Stimulated activated CD8-positive, alpha-beta memory T cell treated with anti-CD3 and anti-CD28 coated beads, Interleukin-7, amount 100 ng/mL, for 24 hours (primary cell): Measurements from ENCODE around the gene C9orf78.

Experiments
- DNase-seq: peaks from one replicate; pipeline ENCODE4 v3.0.0-alpha.2; 2020; ENCODE audit warnings: low read depth

The C9orf78 gene, protein sequence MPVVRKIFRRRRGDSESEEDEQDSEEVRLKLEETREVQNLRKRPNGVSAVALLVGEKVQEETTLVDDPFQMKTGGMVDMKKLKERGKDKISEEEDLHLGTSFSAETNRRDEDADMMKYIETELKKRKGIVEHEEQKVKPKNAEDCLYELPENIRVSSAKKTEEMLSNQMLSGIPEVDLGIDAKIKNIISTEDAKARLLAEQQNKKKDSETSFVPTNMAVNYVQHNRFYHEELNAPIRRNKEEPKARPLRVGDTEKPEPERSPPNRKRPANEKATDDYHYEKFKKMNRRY

DNA sequence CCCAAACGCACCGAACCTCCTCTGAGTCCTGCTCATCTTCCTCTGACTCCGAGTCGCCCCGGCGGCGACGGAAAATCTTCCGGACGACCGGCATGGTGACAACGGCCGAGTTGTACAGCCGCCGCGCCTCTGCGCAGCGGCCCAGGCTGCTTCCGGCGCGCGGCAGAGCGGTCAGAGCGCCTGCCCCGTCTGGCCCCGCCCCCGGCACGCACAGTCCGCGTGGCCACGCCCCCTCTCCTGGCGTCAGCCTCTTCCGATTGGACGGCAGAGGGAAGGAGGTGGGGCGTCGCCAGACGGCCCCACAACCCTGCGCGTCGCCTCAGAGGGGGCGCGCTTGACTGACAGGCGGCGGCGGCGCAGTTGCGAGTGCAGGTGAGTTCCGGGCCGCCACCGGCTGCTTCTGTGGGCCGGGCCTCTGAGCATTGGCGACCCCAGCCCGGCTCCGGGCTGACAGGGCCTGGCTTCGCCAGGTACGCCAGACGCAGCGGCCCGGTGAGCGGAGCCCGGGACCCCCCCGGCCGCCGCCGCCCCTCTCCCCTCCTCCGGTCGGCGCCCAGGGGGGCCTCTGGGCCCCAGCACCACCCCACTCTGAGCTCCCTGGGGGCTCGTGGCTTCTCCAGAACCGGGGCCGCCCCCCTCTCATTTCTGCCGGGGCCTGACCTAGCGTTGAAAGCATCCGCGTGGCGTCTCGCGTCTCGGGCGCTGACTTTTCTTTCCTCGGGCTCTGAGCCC is at the start of gene C9orf78, which contains the start of gene USP20:
TSS of gene C9orf78 (minus strand) at position 148 of the 732 bp plus-strand sequence. CDS start at position 94, 54 bp downstream.
TSS of gene USP20 (plus strand) at position 331 of the 732 bp plus-strand sequence. CDS start 17,098 bp downstream, outside the sequence.
- peak; percentile 91 for DNase-seq

DNA sequence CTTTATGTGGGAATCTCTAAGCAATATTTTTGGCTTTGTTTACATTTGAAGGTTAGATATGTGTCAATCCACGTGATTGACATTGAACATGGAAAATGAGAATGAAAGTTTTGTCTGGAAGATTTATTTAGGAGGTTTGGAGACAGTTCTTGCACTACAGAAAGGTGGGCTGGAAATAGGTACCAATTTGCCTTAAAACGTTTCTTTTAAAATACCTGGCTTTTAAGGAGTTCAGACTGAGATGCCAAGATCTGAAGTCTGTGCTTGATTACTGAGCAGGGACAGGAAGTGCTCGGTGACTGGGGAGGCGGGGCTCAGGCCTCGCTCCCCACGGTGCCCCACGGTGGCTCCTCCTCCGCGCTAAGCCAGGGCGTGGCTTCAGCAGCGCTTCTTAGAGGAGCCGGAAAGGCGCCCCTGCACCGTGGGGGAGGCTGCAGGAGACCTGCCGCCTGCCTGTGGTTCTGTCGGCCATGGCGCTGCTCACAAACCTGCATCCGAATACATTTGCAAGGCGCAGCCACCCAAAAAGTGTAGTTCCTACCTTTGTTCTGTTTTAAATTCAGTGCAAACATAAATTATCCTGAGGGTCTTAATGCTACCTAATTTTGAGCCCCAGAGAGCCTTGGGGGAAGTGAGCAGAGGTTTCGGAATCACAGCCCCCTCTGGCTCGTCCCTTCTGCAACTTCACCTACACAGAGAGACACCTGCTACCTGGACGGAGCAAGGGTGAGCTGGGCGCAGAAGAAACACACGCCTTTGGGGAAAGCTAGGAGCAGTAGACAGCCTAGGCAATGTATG is 49.3 kb upstream of the C9orf78 start:
- peak; percentile 93 for DNase-seq

DNA sequence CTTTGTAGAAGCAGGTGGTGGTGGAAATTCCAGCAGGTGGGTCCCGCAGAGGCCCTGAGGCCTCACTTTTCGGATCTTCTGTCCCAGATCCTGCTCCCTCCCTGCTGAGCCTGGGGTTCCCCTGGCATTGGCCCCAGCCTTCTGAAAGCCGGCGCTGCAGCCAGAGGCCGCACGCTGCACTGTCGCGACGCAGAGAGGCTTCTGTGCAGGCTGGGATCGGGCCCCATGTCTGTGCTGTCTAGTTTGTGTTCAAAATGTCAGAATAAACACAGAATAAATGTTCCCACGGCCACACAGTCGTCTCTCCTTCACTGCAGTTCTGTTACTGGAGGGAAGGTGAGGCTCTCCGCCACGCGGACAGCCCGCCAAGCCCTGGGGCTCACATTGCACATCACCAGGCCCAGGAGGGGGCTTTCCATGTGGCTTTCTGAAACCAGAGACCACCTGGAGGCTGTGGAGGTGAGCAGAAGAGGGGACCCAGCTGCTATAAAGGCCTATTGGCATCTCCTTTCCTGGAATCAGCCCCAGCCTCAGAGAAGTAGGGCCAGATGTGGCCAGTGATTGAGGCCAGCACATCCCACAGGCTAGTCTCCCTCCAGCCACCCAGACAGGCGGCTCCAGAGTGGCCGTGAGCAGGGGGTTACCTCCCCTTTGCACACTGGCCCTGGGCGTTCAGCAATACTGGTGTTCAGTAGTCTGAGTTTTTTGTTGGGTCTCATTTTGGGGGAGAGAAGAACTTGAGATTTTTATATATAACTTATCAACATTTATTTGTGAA is 46.7 kb upstream of the C9orf78 start:
- DNase-seq: no peak

DNA sequence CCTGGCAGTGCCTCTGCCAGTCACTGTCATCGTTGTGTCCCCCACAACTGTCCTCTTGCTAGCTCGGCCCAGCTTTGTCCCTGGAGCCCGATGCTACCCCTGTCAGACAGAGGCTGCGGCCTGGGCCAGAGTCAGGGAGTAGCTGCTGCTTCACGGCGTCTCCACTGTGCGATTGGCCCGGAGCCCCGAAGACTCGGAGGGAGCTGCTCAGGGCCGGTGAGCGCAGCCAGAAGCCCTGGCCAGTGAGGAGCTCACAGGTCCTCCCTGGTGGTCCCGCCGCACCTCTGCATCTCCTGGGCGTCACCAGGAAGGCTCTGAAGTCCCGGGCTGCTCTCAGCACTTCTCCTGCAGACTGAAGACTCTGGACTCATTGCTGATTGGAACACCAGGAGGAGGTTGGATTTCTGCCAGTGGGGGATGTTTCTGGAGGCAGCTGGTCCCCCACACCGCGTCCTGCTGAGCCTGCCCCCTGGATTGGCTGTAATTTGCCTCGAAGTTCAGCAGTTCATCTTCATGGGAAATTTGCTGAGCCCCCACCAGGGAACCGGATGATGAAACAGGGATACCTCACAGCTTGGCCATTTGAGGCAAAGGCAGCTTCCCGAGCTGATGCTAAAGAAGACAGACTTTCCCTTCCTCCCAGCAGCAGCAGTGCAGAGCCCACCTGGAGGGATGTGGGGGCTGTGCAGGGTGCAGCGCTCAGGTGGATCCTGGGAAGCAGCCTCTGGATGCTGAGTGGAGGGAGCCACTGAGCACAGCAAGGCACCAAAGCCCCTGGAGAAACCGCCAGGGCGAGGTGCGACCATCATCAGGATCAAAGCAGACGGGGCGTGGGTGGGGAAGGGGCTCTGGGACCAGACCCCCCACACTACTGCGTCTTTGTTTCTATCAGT is 45.8 kb upstream of the C9orf78 start:
- DNase-seq: no peak

DNA sequence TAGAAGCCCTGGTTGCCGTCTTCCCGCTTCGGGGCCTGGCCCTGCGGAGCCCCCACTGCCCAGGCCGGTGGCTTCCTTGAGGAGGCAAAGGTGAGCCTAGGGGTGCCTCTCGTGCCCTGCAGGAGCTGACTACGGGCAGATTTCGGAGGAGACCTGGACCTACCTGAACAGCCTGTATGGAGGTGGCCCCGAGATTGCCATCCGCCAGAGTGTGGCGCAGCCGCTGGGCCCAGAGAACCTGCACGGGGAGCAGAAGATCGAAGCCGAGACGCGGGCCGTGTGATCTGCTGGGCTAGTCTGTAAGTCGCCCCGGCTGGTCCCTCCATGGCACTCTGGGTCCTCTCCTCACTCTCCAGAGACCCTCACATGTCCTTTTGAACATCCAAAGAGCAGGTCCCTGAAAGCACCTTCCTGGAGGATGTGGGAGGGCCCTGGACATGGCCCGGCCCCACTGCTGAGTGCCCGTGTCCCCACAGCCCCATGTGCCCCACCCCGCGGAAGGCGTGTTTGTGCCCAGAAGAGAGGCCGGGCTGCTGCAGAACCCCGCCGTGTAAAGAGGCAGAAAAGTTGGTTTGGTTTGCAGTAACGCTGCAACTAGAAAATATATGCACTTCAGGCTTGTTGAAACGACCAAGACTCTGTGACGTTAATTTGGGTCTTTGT is 45.0 kb upstream of the C9orf78 start:
- no peak for DNase-seq

DNA sequence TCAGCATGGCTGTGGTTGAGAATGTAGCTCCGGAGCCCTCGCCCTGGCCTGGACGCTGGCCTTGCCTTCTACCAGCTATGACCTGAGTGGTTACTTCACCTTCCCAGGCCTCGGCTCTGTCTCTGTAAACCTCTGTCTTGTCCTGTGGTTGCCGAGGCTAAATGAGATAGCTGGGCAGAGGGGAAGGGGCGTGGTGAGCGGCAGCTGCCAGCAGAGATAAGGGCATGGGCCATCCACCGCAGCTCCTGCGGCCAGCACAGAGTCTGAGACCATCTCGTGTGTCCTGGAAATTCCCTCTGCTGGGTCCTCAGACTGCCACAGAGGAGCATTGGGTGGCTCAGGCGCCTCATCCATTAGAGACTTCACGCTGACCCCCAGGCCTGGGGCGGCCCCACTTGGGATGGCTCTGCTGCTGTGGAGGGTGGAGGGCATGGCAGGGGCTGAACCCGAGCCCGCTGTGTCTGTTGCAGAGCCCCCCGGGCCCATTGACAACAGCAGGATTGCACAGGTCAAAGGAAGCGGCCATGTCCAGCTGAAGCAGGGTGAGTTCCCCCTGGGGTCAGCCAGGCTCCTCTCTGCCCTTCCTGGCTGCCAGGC is 44.1 kb upstream of the C9orf78 start:
- DNase-seq: no peak

DNA sequence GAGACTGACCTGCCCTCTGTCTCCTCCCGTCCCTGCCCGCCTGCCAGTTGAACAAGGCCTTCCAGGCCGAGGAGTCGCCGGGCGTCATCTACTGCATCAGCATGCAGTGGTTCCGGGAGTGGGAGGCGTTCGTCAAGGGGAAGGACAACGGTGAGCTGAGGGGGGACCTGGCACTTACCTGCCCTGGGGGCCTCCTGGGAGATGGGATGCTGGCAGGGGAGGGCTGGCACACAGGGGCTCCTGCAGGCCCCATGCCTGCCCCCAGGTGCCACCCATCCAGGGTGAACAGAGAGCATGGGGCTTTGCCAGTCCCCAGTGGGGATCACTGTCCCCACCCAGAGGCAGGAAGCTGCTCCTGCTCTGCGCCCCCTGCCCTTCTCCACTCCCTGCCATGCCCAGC is 43.2 kb upstream of the C9orf78 start:
- DNase-seq: no peak

DNA sequence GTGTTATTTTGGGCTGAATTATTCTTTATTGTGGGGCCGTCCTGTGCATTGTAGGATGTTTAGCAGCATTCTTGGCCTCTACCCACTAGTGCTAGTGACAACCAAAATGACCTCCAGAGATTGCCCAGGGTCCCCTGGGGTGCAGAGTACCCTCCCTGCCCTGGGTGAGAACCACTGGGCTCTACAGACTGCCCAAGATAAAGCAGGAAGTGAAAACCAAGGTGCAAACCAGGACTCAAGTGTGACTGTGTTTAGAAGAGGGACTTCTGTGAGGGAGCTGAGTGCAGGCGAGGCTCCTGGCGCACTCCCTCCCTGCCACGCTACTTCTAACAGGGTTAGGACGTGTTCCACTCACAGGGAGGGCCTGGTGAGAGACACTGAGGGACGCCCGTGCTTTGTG is 41.7 kb upstream of the C9orf78 start:
- no peak for DNase-seq

DNA sequence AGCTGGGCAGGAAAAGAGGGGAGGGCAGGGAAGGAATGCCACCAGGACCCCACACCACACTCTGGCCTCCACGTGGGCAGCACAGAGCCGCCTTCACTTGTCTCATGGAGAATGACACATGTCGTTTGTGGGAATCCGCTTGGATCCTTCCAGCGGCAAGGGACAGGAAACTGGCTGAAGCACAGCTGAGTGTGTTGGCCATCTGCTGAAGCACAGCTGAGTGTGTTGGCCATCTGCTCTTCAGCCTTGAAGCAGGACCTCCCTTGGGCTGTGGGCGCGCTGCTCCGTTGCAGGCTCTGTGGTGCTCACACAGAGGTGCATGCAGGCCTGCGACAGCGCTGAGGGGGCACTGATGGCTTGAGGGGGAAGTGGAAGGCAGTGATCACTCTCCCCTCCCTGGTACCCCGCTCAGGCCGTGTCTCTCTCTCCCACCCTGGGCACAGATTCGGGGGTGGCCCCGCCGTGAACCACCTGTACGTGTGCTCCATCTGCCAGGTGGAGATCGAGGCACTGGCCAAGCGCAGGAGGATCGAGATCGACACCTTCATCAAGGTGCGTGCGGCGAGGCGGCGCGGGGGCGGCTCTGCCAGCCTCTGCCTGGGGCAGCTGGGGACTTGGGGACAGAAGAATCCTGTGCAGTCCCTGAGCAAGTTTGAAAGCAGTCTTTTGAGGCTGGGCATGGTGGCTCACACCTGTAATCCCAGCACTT is 40.8 kb upstream of the C9orf78 start:
- no peak for DNase-seq

DNA sequence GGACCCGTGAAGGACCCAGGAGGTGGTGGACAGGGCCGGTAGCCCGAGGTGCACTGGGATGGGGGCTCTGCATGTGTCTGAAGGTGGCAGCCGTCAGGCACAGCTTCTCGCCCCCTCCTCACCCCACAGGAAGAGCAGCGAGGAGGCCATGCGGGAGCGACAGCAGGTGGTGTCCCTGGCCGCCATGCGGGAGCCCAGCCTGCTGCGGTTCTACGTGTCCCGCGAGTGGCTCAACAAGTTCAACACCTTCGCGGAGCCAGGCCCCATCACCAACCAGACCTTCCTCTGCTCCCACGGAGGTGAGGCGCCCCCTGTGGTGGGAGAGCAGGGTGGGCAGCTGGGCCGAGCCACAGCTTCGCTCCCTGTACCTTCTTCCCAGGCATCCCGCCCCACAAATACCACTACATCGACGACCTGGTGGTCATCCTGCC is 40.1 kb upstream of the C9orf78 start:
- DNase-seq: no peak

DNA sequence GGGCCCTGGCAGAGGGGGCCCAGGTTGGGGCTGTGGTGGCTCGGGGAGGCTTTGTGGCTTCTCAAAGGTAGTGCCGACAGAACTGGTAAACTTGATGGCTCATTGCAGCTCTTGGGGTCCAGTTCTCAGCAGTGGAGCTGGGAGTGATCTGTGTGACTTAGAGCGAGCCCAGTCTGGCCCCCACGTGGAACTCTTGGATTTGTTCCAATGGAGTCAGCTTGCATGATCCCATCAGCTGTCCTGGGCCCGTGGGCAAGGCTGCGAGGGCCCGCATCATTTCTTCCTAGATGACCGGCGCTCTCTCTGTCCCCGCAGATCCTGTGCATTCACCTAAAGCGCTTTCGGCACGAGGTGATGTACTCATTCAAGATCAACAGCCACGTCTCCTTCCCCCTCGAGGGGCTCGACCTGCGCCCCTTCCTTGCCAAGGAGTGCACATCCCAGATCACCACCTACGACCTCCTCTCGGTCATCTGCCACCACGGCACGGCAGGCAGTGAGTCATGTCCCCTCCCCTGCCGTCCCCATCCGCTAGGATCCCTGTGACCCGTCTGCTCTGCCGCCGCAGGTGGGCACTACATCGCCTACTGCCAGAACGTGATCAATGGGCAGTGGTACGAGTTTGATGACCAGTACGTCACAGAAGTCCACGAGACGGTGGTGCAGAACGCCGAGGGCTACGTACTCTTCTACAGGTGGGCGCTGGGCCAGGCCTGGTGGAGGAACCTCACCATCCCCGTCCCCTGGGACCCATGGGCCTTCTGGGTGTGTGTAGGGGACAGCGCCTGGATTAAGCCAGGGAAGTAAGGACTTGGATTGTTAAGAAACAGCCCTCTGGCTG is 39.4 kb upstream of the C9orf78 start:
- DNase-seq: no peak

DNA sequence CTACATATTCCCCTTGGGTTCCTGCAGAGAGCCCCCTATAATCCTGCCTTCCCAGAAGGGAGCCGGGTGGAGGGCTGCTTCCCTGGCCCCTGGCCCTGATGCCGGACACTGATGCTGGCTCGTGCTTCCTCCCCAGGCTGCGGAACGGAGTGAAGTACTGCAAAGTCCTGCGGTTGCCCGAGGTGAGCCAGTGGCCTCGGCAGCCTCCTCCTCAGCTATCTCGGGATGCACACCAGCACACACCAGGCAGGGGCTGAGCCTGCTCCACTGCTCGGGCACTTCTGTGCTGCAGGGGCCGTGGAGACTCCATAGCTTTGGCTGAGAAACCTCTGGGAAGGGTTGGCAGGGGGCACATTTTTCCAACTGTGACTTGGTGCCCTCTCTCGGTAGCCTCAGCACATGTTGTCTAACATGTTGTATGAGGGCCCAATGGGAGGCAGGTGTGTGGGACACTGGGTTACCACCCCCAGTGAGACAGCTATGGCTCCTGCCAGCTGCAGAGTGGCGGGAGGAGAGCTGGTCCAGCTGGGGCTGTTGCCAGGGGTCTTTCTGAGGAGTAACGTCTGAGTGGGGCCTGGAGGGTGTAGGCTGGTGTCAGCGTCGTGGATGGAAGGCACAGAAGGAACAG is 38.6 kb upstream of the C9orf78 start:
- no peak for DNase-seq

DNA sequence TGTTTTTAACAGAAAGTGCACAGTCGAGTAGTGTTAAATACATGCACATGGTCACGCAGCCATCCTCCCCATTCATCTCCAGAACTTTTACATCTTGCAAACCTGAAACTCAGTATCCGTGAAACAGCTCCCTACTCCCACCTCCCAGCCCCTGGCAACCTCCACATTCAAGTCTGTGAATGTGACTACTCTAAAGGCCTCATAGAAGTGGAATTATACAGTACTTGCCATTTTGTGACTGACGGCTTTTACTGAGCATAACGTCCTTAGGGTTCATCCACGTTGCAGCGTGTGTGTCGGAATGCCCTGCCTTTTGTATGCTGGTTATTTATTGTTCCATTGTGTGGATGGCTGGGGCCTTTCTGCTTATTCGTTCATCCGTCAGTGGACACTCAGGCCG is 36.0 kb upstream of the C9orf78 start:
- DNase-seq: no peak

DNA sequence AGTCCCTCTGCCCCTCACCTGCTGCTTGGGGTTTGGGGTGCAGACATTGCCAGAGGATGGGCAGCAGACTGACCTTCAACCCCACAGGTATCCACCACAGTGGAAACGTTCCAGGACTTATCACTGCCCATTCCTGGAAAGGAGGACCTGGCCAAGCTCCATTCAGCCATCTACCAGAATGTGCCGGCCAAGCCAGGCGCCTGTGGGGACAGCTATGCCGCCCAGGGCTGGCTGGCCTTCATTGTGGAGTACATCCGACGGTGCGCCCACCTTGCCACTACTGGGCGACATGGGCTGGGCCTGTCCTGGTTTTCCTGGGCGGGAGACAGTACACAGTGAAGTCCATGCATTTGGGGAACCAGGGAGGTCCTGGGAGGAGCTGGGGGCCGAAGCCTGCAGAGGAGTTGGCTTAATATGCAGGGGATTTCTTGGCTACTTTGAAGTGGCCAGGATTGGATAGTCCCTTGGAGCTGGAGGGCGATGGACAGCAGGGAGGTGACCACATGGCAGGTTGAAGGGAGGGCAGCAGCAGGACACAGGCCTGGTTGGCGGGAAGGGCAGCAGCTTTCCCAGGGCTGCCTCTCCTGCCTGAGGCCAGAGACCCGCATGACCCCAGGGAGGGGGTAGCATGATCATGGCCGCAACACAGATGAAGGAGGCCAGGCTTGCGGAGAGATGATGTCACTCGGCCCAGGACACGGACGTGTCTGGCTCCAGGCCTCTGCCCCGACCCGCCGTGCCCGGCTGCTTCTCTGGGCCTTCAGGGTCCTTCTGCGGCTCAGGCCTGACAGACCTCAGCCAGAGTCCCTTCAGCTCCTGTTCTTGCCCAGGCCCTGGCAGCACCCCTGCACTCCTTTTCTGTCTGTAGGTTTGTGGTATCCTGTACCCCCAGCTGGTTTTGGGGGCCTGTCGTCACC is 34.8 kb upstream of the C9orf78 start:
- no peak for DNase-seq

DNA sequence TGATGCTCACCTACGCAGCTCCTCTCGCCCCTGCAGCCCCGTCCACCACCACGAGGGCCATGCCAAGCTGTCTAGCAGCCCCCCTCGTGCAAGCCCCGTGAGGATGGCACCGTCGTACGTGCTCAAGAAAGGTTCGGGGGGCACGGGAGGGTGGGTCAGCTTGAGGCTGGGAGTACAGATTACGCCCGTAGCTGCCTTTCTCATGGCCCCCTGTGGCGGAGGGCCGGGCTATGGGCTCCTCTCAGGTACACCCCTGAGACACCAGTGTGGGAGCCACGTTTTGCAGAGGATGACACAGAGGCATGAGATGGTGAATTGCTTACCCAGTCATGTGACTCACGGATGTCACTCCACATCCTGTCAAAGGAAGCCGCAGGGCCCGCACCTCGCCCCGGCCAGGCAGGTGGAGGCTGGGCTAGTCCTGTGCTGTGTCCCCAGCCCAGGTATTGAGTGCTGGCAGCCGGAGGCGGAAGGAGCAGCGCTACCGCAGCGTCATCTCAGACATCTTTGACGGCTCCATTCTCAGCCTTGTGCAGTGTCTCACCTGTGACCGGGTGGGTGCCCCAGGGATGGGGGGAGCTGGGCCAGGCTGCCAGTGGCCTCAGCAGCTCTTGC is 33.9 kb upstream of the C9orf78 start:
- no peak for DNase-seq
